ENCODE data around the gene CALN1.
"Not testable (repeated sequence)": the region's sequence is repeated elsewhere in the genome, so short reads cannot be mapped to it uniquely, and the experiment has no call there.

Gene CALN1

DNA sequence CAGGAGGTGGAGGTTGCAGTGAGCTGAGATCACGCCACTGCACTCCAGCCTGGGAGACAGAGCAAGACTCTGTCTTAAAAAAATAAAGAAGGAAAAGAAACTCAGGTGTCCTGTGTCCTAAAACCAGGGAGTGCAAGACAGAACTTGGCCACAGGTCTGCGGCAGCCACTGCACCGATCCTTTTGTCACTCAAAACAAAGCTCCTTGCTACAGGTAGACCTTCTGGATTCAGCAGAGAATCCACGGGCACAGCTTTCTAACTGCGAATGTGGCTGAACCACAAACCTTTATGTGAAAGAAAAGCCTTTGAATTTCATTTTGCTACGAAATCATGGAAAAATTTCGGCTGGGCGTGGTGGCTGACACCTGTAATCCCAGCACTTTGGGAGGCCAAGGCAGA is 634.9 kb downstream of the CALN1 start:
- no peak for DNase-seq

DNA sequence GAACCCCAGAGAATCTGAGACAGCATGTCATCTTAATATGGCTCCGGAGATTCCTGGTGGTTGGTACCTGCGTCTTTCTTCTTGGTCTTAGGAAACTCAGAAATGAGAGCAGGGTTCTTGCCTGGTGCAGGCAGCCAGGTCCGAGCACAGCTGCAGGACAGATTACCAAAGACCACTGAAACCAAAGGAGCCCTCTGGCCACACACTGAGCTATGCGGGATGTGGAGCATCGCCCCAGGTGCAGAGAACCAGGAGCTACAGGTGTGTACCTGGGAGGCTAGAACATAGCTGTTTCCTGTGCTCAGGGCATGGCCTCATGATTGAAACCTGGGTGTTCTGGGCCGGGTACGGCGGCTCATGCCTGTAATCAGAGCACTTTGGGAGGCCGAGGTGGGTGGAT is 635.4 kb downstream of the CALN1 start:
- DNase-seq: no peak

GRCh38 chr7:71775648-71776047 is 636.5 kb downstream of the CALN1 start:
- no peak for DNase-seq

DNA sequence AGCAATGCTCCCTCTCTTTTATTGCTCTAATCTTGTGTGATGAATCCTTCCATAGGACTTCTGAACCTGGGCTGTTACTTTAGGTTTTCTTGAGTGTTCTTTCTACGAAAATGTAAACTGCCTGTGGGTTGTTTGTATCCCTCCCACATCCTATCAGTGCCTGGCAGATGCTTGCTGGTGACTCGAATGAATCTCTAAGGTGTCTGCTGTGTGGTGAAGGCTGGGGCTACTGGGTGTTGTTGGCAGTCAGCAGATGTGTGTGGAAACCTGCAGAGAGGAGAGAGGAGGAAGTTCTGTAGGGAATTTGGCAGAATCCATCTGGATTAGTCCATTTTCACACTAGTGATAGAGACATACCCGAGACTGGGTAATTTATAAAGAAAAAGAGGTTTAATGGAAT is 639.4 kb downstream of the CALN1 start:
- no peak for DNase-seq

GRCh38 chr7:71770269-71770907 is 641.8 kb downstream of the CALN1 start:
- no peak for DNase-seq

DNA sequence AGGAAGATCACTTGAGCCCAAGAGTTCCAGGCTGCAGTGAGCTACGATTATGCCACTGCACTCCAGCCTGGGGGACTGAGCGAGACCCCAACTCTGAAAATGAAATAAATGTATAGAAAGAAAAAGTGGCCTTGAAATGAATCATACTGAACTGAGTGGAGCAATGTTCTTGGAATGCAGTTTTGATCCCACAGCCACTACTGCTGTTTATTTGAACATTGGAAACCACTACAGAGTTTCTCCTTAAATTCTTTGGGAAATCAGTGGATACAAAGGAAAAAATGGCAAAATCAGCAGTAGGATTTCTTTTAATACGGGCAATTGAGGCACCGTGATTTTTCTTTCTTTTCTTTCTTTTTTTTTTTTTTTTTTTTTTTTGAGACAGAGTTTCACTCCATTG is 642.8 kb downstream of the CALN1 start:
- DNase-seq: no peak

DNA sequence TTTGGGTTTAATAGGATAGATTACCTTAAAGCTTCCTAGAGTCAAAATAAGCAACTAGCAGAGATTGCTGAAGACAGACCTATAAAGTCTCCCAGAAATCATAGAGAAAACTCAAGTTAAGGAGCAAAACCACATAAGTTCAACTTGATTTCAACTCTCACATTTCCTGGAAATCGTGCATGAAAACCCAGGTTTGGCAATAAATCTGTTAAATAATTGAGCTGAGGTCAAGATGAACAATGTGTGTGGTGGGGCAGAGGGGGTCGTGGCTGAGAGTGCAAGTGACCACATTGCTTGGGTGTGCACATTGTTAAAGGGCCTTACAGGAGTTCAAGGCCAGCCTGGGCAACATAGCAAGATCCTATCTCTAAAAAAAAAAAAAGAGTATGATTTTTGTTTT is 643.7 kb downstream of the CALN1 start:
- DNase-seq: no peak

- DNase-seq: no peak
Observed at GRCh38 chr7:71766016-71766415, 646.1 kb downstream of the CALN1 start.

DNA sequence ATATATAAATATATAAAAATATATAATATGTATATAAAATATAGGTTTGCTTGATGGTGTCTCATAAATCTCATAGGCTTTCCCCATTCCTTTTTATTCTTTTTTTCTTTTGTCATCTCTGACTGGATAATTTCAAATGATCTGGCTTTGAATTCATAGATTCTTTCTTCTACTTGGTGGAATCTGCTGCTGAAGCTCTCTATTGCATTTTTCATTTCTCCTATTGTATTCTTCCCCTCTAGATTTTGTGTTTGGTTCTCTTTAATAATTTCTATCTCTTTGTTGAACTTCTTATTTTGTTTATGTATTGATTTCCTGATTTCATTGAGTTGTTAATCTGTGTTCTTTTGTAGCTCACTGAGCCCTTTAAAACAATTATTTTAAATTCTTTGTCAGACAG is 650.8 kb downstream of the CALN1 start:
- no peak for DNase-seq

DNA sequence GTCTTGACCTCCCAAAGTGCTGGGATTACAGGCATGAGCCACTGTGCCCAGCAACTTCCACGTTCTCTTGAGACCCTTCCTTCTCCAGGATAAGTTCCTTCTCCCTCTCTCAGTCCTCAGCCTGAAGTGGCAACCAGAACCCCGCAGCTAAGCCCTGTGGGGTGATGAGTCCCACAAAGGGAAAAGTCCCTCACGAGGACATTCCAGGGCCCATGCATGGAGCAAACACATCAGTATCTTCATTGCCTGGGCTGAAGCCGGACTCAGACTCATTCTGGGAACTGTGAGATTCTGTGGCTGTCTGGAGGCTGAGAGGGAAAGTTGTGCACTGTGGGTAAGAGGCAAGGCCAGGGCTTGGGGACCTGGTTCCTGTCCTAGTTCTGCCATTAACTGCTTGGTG is 657.3 kb downstream of the CALN1 start:
- no peak for DNase-seq

GRCh38 chr7:71753956-71754664 is 658.0 kb downstream of the CALN1 start:
- no peak for DNase-seq

DNA sequence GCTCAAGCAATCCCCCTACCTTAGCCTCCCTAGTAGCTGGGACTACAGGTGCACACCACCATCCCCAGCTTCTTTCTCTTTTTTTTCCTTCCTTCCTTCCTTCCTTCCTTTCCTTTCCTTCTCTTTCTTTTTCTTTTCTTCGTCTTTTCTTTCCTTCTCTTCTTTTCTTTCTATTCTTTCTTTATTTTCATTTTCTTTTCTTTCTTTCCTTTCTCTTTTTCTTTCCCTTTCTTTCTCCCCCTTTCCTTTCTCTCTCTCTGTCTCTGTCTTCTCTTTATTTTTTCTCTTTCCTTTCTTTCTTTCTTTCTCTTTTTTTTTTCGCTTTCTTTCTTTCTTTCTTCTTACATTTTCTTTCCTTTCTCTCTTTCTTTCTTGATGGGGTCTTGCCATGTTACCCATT is 658.9 kb downstream of the CALN1 start:
- DNase-seq: no peak

DNA sequence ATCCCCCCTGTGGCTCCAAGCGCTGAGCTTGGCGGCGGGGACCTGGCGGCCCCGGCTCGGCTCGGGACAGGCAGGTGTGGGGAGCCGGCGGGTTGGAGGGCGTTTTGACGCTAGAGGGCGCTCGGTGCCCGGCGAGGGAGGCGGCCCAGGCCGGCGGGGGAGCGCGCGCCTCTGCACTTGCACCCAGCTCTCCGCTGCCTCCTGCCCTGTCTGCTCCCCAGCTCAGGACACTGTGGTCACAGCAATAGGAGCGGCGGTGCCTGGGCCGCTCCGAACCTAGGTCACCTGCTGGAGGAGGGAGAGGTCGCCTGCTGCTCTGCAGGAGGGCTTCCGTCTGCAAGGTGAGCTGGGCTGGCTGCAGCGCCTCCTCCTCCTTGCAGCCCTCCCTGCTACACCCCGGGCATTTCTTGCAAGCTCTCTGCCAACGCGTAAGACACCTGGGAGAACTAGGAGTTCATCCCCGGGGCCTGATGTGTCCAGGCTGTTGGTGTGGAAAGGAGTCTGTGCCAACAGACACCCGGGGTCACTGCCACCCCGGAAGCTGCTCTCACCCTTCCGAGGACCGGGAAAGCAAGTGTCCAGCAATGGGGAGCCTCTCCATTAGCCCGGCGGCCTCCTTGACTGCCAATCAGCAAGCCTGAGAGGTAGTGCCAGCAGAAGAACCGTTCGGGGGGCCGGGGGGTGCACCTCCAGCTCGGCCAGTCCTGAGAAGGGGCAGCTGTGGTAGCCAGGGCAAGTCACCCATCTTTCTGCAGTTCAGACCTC is 659.8 kb downstream of the CALN1 start:
- DNase-seq: peak; percentile 37 to 60

DNA sequence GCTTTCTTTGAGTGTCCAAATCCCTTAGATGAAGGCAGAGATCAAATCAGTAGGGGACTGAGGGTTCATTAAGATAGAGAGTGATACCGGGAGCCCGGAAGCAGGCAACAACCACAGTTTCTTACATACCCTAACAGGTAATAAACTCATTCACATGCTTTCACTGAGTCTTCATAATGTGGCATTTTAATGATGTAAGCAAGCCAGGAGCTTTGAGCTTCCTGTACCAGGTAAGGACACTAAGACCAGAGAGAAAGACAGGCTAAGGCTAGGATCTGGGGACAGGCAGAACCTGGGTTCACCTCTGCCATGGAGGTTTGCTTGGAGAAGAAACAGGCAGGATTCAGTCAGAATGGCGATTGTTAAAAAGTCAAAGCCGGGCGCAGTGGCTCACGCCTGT is 661.8 kb downstream of the CALN1 start:
- DNase-seq: no peak

GRCh38 chr7:71746006-71746405 is 666.1 kb downstream of the CALN1 start:
- DNase-seq: no peak

DNA sequence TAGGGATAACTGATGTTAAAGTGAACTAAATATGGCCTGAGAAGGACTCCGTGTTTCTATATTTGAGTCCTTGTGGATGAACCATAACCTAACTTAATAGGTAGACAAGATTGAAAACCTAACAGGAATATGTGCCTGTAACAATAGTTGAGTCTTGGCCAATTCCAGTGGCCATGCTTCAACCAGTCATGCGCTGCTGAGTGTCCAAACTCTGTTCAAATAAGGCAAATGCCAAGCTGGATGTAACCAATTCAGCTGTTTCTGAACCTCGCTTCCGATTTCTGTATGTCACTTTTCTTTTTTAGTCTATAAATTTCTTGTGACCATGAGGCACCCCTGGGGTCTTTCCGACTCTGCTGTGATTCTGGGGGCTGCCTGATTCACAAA is 672.0 kb downstream of the CALN1 start:
- no peak for DNase-seq

DNA sequence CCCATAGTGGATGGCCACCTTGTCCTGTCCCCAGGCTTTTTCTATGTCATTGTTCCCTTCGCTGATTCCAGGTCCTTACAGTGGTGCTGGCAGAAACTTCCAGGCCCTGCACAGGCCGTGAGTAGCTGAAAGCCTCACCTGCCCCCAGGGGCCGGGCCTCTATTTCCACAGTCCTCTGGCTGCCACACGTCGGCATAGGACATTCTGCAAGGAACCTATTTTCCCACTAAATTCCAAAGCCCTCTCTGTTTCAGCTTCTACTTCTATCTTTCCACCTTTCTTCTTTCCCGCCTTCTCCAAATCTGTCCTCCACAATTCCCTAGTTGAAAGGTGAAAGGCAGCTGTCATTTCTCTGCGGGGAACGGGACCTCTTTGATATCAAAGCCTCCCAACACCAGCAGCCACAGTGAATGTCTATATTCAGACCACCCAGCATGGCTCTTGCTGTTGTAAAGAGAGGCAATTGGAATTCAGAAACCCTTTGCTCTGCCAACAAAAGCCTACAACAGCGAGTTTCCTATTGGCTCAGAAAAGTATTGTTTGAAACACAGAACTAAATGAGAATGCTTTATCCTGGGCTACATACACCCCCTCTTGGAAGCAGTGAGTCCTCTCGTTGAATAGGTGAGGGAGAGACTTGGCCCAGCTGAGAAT is 672.5 kb downstream of the CALN1 start:
- DNase-seq: no peak

DNA sequence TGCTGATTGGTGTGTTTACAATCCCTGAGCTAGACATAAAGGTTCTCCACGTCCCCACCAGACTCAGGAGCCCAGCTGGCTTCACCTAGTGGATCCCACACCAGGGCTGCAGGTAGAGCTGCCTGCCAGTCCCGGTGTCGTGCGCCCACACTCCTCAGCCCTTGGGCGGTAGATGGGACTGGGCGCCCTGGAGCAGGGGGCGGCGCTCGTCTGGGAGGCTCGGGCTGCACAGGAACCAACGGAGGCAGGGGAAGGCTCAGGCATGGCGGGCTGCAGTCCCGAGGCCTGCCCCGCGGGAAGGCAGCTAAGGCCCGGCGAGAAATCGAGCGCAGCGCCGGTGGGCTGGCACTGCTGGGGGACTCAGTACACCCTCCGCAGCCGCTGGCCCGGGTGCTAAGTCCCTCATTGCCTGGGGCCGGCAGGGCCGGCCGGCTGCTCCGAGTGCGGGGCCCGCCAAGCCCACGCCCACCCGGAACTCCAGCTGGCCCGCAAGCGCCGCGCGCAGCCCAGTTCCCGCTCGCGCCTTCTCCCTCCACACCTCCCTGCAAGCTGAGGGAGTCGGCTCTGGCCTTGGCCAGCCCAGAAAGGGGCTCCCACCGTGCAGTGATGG is 674.1 kb downstream of the CALN1 start:
- DNase-seq: not testable (repeated sequence)

GRCh38 chr7:71735961-71736556 is 676.1 kb downstream of the CALN1 start:
- DNase-seq: peak; percentile 13 to 60

GRCh38 chr7:71733107-71733870 is 678.8 kb downstream of the CALN1 start:
- peak; percentile 46 to 57 for DNase-seq

- DNase-seq: no peak
Observed at GRCh38 chr7:71731740-71732139, 680.4 kb downstream of the CALN1 start.

All from NCI-H187 (cell line).